ENCODE data around the gene CHAC2. TPM values are rescaled to one million over a fixed set of nuclear protein-coding genes. Genes with fewer than 3 reads are reported as not detected.
A peak's percentile ranks its signal among the peaks of the same experiment; 100 is the strongest.

The CHAC2 gene
- total and polyA plus RNA-seq, 10 donors: 2.7 to 9.5 (median 5.2) TPM

GRCh38 chr2:53740170-53740569, 27.4 kb upstream of the CHAC2 start:
- Histone ChIP-seq H3K4me1 (peaks cover 0 to 24% (median 0%) of the 10 kb centered on the region in 6 donors), H3K27ac (no peak overlapping the region), H3K36me3 (peaks cover 0 to 26% (median 0%) of the 10 kb centered on the region in 6 donors), H3K4me3 (no peak overlapping the region), H3K27me3 (replicated peaks in 1 of 7) (no peaks in the 10 kb centered on the region), H3K9me3 (no peaks in the 10 kb centered on the region)
- intact Hi-C loops (cut with DNase I; ENCODE audit: low total_unique reads): no loop called here
- no peak for TF ChIP-seq POLR2AphosphoS5 (IDR thresholded peaks at IDR 0.05)
- no peak for TF ChIP-seq POLR2A (IDR thresholded peaks at IDR 0.05)
- TF ChIP-seq, protein P1, sequence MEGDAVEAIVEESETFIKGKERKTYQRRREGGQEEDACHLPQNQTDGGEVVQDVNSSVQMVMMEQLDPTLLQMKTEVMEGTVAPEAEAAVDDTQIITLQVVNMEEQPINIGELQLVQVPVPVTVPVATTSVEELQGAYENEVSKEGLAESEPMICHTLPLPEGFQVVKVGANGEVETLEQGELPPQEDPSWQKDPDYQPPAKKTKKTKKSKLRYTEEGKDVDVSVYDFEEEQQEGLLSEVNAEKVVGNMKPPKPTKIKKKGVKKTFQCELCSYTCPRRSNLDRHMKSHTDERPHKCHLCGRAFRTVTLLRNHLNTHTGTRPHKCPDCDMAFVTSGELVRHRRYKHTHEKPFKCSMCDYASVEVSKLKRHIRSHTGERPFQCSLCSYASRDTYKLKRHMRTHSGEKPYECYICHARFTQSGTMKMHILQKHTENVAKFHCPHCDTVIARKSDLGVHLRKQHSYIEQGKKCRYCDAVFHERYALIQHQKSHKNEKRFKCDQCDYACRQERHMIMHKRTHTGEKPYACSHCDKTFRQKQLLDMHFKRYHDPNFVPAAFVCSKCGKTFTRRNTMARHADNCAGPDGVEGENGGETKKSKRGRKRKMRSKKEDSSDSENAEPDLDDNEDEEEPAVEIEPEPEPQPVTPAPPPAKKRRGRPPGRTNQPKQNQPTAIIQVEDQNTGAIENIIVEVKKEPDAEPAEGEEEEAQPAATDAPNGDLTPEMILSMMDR (IDR thresholded peaks at IDR 0.05 in 8 of 11, conservative IDR thresholded peaks at IDR 0.05 in 3 of 11): no peak
- no peak for DNase-seq

- 81 to 90% (median 85%) methylated on average over 2 of the region's 2 CpGs for WGBS, 5 donors
- intact Hi-C loops (cut with DNase I; ENCODE audit: low total_unique reads): no loop called here
- Histone ChIP-seq H3K4me1 (peaks cover 0 to 14% (median 0%) of the 10 kb centered on the region in 6 donors), H3K27me3 (replicated peaks in 1 of 7) (no peaks in the 10 kb centered on the region), H3K27ac (peak overlapping the region in 1 of 8 donors; percentile 36), H3K4me3 (no peak overlapping the region), H3K9me3 (no peaks in the 10 kb centered on the region), H3K36me3 (peaks cover 0 to 50% (median 12%) of the 10 kb centered on the region in 6 donors)
- TF ChIP-seq POLR2AphosphoS5 (IDR thresholded peaks at IDR 0.05): no peak
- no peak for TF ChIP-seq POLR2A (IDR thresholded peaks at IDR 0.05)
- TF ChIP-seq, protein P1 (IDR thresholded peaks at IDR 0.05 in 8 of 11, conservative IDR thresholded peaks at IDR 0.05 in 3 of 11): no peak
- DNase-seq: no peak
Observed at GRCh38 chr2:53744395-53745065, 23.1 kb upstream of the CHAC2 start.

GRCh38 chr2:53750041-53750768, 17.4 kb upstream of the CHAC2 start:
- Histone ChIP-seq H3K4me1 (no peaks in the 10 kb centered on the region), H3K36me3 (peaks cover 0 to 55% (median 12%) of the 10 kb centered on the region in 6 donors), H3K27me3 (replicated peaks in 1 of 7) (no peaks in the 10 kb centered on the region), H3K27ac (peak overlapping the region in 2 of 8 donors; percentile 10 to 37), H3K9me3 (no peaks in the 10 kb centered on the region), H3K4me3 (no peak overlapping the region)
- TF ChIP-seq POLR2AphosphoS5 (IDR thresholded peaks at IDR 0.05): no peak
- TF ChIP-seq, protein P1 (IDR thresholded peaks at IDR 0.05 in 8 of 11, conservative IDR thresholded peaks at IDR 0.05 in 3 of 11): no peak
- no peak for TF ChIP-seq POLR2A (IDR thresholded peaks at IDR 0.05)
- DNase-seq: no peak
- intact Hi-C loops (cut with DNase I; ENCODE audit: low total_unique reads): no loop called here
- 75 to 87% (median 84%) methylated on average over 4 of the region's 4 CpGs for WGBS, 5 donors

- no peak overlapping the region for H3K4me3 ChIP-seq
- DNase-seq: no peak
- H3K36me3 ChIP-seq: peaks cover 0 to 56% (median 16%) of the 10 kb centered on the region in 6 donors
- 64 to 73% (median 70%) methylated on average over 1 of the region's 1 CpG for WGBS, 5 donors
- H3K27ac ChIP-seq: peak overlapping the region in 1 of 8 donors; percentile 37
- H3K27me3 ChIP-seq (replicated peaks in 1 of 7): no peaks in the 10 kb centered on the region
- intact Hi-C loops (cut with DNase I; ENCODE audit: low total_unique reads): no loop called here
- no peaks in the 10 kb centered on the region for H3K9me3 ChIP-seq
- H3K4me1 ChIP-seq: no peaks in the 10 kb centered on the region
- TF ChIP-seq POLR2A (IDR thresholded peaks at IDR 0.05) (no peak), POLR2AphosphoS5 (IDR thresholded peaks at IDR 0.05) (no peak)
- TF ChIP-seq, protein P1 (IDR thresholded peaks at IDR 0.05 in 8 of 11, conservative IDR thresholded peaks at IDR 0.05 in 3 of 11): no peak
Observed at GRCh38 chr2:53751728-53752127, 15.9 kb upstream of the CHAC2 start.
